Brain pericyte (primary cell): ENCODE results near the gene PRKCZ.

Experiments used
- DNase-seq: peaks from one replicate; pipeline ENCODE4 v3.0.0-alpha.2; 2012; ENCODE audit warnings: low read depth, low spot score

The PRKCZ gene

DNA sequence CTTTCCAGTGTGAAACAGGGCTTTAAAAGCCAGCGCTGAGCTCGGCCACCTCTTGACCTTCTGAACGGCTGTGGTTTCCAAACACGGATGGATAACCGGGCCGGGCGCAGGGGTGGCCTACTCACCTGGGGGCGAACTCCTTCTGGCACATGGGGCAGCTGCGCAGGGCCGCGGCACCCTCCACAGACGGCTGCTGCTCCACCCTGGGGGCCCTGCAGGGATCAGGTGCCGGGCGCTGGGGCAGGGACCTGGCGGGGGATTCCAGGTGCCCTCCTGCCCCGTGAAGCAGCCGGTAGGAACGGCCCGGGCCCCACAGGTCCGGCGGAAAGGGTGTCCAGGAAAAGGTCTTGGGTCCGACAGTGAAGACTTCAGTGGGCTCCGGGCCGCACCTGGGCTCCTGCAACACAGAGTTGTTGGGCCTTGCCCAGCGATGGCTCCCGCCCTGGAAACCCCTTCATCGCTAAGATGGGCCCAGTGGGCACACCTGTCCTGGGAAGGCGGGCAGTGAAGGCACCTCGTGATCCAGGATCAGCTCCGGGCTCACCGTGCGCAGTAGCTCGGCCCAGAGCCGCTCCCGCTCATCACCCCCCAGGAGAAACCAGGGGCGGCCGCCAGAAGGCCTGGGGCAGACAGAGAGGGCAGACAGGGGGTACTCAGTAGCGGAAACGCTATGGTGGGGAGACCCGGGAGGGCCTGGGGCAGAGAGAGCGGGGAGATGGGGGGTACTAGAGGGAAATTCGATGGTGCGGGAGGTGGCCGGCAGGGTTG, 143.5 kb downstream of the PRKCZ start:
- no peak for DNase-seq

DNA sequence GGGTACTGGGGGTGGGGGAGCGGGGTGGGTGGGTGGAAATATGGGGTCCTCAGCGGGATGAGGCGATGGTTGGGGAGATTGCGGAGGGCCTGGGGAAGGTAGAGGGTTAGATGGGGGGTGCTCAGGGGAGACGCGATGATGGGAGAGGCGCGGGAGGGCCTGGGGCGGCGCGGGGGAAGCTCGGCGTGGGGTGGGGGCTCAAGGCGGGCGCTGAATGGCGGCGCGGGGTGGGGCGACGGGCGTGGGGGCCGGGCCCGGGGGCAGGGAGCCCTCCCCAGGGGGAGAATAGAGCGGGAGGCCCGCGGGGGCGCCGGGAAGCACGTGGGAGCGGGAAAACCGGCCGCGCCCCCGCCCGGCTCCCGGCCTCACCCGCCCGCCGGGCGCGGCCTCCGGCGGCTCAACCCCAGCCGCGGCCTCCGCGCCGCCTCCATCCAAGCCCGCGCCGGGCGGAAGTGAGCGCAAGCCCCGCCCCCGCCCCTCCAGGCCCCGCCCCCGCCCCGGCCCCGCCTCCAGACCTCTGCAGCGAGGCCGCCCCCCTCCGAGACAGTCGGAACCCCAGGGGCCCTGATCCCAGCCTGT, 144.2 kb downstream of the PRKCZ start, which contains the start of gene FAAP20:
TSS of gene FAAP20 (minus strand) at position 454 of the 579 bp plus-strand sequence. CDS start at position 431, 23 bp downstream.
- DNase-seq: no peak

DNA sequence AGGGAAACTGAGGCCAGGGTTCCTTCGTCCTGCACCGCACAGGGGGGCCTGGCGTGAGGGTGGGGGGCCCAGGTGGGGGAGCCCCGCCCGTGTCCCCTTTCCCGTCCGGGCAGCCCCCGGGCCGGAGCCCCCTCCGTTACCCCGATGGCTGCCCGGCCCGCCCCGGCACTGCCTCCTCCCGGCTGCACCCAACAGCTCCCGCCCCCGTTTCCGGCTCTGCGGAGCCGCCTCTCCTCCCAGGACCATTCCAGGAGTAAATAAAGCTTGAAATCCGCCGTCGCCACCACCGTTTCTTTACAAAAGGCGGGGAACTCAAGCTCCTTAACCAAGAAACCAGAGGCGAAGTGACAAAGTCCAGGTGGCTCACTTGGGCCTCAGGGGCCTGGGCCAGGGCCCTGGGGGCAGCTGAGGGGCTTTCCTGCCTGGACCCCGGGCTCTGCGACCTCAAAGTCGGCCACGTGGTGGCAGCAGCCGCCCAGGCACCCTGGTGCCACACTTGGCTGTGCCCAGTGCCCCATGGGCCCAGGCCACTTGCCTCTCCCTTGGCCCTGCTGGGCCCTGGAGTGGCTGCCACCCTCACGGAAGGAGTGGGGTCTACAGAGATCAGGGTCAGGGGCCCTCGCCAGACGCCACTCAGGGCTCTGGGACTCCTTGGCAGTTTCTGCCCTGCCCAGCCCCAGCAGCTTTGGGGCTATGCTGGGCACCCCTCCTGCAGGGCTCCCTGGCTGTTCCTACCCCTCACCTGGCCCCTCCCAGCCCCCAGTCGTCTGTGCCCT, 144.9 kb downstream of the PRKCZ start:
- peak; percentile 59 for DNase-seq

DNA sequence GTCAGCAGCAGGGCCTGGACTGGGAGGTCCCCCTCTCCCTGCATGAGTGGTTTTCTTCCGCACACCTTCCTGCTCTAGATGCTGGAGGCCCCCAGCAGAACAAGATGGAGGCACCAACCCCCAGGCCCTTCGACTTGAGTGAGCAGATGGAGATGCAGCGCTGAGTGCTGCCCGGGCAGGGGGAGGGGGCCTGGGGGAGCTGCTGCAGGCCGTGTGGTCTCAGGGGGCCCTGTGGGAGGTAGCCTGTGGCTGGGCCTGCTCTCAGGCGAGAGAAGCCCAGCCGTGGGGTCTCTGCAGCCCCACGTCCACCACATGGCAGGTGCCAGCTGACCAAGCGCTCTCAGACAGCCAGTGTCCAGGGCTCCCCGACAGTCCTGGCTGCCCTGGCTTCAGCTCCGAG, 145.6 kb downstream of the PRKCZ start:
- DNase-seq: no peak

DNA sequence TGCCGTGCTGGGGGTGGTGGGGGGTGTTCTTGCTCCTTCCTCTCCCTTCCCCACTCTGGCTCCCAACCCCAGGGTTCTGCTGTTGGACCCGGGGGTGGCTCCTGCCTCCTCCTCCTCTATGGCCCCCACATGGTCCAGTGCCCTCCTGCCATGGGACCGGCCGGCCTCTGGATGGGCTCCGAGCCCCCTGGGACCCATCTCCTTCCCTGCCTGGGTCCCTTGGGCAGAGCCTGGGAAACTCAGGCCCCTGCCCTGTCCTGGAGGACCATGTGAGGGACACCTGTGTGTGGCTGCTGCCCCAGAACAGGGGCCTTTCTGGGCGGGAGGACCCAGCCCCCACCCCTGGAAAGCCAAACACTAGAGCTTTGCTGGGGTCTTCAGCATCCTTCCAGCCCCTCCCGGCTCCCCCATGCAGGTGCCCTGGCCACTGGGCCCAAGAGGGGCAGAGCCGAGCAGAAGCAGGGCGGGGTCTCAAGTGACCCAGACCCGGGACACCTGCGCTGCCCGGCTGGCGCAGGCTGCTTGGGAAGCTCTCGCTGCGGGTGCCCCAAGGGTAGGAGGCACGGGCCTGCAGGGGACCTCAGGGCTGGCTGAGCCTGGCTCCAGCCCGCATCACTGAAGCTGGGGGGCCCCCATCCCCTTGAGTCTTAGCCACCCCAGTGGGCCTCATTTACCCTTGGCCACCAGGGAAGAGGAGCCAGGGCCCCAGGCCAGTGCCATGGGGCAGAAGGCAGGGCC, 146.9 kb downstream of the PRKCZ start:
- no peak for DNase-seq

DNA sequence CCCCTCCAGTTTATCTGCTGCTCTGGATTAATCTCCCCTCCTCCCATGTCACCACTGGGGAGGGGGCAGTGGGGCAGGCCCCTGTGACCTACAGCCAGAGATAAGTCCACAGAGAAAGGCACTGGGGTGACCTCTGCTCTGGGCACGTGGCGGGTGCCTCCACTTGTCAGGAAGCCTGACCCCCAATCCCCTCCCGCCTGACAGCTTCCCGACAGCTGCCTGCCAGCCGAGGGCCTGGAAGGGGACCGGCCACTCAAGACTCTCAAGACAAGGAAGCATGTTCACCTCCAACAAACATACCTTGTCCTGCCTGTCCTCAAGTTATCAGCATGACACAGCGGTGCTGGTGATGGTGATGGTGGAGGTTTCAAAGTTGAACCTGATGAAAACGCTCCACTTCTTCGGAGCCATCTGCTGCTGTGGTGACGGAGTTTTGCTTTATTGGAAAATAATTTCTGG, 147.5 kb downstream of the PRKCZ start:
- DNase-seq: no peak

DNA sequence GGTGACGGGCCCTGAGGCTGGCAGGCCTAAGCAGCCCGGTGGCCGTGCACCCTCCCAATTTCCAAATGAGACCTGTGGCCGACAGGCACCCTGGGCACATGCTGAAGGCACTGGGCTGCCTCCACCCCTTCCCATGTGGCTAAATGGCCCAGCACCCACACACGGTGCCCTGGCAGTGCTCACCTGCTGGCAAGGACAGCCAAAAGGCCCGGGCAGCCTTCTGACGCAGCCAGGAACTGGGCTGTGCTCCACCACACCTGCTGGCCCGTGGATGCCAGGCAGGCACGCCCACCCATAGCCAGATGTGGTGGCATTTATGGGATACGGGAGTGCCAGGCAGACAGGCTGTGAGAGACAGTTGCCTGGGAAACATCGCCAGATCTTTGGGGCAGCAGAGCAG, 148.4 kb downstream of the PRKCZ start:
- DNase-seq: no peak

DNA sequence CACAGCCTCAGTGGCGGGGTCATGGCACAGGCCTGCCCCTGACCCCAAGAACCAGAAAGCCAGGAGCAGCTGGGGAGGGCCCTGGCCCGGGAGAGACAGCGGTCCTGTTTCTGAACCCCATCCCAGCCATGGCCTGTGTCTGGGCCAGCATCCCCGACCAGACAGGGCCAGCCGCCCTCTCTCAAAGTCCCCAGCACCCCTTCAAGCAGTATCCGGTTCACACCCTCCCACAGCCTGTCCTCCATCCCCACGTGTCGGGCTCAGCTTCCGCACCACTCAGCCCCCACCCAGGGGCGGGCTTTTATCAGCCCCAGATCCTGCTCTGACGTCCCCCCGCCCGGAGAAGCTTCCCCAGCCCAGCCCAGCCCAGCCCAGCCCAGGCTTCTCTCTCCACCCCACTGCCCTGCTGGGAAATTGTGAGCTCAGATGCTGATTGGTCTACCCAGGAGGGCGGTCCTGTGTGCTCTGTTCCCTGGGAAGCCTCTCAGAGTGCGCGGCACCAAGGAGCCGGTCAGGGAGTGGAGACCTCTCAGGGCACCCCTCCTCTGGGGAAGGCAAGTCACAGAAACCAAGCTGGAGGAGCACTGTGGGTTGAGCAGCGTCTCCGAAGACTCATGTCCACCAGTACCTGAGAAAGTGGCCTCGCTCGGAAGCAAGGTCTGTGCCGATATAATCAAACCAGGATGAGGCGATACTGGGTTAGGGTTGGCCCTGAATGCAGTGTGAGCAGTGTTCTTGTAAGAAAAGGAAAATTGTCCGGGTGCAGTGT, 149.0 kb downstream of the PRKCZ start:
- DNase-seq: no peak

DNA sequence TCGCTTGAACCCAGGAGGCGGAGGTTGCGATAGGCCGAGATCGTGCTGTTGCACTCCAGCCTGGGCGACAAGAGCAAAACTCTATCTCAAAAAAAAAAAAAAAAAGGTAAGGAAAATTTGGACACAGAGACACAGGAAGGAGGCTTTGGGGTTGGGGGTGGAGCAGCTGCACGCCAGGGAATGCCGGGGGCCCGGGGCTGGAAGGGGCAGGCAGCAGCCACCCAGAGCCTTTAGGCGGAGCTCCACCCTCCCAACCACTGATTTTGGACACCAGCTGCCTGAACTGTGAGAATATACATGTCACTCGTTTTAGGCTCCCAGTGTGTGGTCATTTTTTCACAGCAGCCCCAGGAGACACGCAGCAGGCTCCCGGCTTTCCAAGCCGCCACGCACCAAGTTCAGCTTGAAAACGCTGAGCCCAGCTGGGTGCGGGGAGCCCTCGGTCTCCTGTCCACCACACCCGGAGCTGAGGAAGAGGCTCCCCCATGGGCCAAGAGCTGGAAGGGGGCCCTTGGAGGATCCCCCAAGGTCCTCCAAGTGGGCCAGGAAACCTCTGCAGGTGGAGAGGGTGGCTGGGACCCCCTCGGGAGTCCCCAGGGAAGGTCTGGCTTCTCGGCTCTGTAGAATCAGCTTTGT, 150.2 kb downstream of the PRKCZ start:
- DNase-seq: no peak

DNA sequence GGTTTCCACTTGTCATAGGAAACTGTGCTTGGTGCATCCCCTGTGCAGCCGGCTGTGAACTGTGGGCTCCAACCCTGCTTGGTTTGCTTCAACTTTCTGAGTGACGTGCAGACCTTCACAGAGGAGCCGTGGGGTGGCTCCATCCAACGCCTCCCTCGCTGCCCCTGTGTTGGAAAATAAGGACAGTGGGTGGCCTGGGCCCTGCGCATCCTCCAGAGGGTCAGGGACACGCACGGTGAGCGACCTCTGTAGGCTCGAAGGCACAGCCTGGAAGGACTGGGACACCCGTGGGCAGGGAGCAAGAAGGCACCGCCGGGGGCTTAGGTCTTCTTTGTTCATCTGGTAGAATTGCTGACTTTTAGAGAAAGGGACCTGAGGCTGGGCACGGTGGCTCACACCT, 150.9 kb downstream of the PRKCZ start:
- no peak for DNase-seq

DNA sequence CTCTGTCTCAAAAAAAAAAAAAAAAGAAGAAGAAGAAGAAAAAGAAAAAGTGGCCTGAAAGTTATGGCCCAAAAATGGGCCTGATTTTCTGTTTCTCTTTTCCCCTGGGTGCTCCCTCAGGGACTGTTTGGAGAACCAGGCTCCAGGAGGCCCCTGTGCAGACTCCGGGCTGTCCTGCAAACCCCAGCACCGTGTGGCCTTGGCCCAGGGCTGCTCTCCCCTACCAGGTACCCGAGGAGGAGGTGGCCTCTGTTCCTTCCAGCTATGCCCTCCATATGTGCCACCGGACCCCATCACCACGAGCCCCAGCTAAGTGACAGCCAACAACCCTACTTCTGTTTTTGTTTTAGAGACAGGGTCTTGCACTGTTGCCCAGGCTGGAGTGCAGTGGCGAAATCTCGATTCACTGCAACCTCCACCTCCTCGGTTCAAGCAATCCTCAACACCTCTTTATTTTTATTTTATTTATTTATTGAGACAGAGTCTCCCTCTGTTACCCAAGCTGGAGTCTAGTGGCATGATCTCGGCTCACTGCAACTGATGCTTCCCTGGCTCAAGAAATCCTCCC, 151.9 kb downstream of the PRKCZ start:
- DNase-seq: no peak

DNA sequence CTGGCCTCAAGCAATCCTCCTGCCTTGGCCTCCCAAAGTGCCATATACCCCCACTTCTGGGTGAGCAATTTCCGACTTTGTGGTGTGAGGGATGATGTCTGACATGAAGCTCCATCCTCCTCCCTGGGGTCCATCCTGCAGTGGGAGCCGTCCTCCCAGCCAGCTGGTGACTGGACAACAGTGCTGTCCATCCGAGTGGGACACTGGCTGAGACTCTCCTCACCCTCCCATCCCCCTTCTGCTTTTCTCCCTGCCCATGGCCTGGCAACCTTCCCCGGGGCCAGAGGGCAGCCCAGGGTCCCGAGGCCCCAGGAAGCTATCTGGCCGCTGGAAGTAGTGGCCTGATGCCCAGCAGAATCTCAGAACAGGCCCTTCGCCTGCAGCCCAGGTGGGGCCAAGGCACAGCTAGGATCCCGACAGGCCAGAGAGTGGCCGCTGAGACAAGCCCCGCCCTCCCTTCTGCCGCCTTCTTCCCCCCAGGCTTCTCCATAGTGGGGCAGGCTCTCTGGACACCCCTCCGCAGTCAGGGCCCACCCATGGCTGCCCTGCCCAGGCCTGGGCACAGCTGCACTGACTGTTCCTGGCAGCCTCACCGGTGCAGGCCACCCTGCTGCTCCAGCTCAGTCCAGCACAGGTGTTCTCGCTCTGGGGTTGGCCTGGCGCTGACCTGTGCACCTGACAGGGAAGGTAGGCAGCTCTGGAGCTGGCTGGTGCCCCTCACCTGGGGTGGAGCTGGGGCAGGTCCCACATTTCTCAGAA, 152.8 kb downstream of the PRKCZ start:
- no peak for DNase-seq

DNA sequence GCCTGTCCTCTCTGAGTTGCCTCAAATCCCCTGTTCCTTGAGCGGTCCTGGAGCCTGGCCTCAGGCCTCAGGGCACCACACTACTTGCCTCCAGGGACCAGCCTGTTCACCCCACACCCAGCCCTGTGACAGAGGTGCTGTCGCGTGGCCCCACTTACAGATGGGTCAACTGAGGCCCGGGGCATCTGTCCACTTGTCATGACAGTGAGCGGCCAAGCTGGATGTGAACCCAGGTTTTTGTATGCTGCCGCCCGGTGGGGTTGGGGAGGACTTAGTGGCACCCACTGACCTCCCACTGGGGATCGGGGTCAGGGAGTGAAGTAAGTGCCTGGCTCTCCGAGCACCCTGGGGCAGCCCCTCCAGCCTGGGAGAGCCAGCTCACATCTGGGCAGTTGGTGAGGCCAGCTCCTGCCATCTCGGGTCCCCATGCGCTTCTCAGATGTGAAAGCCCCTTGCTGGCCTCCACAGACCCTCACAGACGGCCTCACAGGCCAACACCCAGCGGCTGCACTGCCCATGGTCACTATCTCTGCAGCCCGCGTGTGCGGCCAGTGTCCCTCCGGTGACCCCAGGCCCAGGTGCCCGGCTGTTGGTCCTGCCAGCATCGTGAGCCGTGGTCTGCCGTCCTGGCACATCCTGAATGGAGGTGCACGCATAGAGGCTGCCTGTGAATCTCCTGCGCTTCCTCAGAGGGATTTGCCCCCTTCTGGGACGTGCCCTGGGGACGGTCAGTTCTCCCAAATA, 153.6 kb downstream of the PRKCZ start:
- no peak for DNase-seq

DNA sequence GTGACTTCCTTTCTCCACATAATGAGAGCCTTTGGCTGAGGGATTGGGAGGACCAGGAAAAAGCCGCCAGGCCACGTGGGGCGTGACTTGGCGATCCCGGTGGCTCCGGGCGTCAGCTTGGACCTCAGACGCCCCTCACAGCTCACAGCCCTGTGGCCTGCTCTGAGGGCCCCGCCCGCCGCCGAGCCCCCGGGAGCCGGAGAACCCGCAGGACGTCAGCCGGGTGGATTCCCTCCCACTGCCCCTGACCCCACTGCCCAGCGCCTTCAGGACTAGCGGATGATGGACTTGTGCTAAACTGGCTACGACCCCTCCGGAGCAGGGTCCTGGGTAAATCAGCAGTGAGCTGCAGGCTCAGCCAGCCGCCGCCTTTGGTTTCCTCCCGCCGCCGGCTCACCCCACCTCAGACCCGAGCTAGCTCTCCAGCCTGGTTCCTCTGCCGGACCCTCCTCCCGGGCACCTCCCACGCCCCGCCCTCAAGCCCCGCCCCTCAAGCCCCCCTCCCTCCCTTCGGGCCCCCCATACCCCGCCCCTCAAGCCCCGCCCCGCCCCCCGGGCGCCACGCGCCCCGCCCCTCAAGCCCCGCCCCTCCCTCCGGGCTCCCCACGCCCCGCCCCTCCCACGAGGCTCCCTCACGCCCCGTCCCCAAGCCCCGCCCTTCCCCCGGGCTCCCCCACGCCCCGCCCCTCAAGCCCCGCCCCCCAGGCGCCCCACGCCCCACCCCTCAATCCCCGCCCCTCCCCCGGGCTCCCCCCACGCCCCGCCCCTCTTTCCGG, 154.4 kb downstream of the PRKCZ start:
- DNase-seq: no peak

DNA sequence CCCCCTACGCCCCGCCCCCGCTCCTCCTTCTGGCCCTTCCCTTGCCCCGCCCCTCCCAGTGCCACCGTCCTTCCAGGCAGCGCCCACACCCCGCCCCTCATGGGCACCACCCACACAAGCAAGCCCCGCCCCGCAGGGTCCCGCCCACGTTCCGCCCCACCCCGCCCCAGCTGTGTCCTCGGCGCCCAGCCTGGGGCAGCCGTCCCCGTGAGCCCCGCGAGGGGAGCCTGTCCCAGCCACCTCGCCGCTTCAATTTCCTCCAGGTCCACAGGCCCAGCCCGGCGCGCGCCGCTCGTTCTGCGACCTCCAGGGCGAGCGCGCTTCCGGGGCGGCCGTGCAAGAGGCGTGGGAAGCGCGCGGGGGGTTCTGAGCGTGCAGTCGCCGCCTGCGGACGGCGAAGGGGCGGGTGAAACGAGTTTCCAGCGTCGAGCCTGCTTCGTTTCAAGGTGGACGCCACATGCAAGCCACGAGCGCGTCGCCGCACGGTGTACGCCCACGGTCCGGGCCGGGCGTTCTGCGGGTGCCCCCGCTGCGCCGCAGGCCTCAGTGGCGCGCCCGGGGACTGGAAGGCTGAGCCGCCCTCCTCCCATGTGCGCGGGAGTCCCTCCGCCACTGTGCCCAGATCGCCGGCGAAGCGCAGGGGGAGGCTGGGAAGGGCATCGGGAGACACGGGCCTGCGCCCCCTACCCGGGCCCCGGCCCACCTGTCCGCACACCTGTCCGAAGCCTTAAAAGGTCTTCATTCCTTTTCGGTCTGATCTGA, 155.2 kb downstream of the PRKCZ start:
- DNase-seq: no peak

DNA sequence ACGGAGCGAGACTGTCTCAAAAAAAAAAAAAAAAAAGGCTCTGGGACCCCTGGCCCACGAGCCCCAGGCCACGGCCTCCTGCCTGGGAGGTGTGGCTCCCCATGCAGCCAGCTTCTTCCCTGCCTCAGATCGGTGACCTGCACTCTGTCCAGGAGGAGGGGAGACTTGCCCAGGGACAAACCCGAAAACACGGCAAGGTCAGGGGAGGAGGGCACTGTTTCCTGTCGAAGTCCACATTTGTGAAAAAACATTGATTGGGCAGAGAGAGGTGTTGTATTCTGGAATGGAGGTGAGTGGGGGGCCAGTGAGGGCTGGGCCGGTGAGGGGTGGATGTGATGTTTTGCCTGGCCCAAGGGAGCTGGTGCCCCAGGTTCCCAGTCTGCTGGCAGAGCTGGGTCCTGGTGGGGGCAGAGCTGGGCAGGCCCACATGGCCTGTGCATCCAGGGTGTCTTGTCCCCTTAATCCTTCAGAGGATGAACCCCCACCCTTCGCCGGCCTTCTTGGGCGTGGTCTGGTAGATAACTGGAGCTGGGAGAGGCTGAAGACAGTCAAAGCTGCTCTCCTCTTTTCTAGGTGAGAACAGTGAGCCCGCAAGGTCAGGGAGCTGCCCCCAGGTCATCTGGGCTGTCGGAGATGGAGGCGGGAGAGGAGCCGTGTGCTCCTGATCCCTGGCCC, 156.7 kb downstream of the PRKCZ start:
- DNase-seq: no peak
